Erythroblast (primary cell): Measurements from ENCODE around the gene MTR.
A peak's percentile ranks its signal among the peaks of the same experiment; 100 is the strongest.
"Not testable (repeated sequence)": the region's sequence is repeated elsewhere in the genome, so short reads cannot be mapped to it uniquely, and the experiment has no call there.

ENCODE experiments used
- DNase-seq, 2 experiments: peaks; one replicate each; lab custom pipeline; 2025; lab: John Stamatoyannopoulos, UW
- GATA1 ChIP-seq: IDR thresholded peaks from 2 replicates; pipeline ENCODE4 v1.6.1; 2011; ENCODE audit warnings: low read depth, mild to moderate bottlenecking, control low read depth, low read length, moderate library complexity
- POLR2A ChIP-seq: IDR thresholded peaks from 2 replicates; pipeline ENCODE4 v1.6.1; 2011; ENCODE audit warnings: mild to moderate bottlenecking, low read length

MTR gene

DNA sequence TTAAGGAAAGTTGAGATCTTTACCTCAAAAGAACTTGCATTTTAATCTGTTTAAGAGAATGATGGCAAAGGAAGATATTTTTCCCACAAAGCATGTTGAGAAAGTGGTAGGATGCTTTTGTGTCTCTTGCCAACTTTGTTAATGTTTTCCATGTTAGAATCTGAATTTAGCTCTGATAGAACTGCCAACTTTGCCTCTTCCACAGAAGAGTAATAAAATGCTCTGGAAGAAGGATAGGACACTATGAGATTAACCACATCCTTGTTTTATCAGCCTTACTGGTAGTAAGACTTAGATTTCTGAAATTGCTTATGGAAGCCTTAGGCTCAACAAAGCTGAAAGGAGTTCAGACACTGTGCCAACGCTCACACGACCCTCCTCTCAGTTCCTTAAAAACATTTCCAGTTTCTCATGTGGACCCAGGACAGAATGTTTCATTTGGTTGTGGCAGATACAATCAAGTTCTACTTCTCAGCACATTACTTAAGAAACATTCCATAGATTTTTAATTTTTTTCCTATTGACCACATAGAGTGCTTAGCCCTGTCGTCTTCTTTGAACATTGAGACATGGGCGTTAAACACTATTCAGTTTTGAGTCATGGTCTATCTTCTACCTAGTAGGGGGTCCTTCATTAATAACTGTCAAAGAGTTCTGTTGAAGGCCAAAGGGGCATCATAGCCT, 59.0 kb downstream of the MTR start:
- no peak for DNase-seq
- TF ChIP-seq POLR2A (no peak), GATA1 (no peak)

DNA sequence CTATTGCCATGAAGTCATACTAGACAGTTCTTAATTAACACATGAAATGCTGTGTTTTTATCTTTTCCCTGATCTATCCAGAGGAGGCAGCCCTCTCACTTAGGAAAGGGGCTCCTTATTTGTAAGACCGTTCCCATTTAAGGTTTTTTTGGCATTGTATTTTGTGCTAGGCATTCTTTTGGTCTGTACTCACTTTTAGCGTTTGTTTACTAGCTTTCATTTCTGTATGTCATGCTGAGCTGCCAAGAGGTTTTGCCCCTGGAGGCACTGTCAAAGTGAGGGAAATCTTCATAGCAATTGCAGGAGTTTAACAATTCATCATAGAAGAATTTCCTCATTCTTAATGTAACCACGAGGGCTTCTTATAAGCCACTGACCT, 59.5 kb downstream of the MTR start:
- TF ChIP-seq GATA1, result no peak
- TF ChIP-seq POLR2A, result no peak
- DNase-seq, result no peak

DNA sequence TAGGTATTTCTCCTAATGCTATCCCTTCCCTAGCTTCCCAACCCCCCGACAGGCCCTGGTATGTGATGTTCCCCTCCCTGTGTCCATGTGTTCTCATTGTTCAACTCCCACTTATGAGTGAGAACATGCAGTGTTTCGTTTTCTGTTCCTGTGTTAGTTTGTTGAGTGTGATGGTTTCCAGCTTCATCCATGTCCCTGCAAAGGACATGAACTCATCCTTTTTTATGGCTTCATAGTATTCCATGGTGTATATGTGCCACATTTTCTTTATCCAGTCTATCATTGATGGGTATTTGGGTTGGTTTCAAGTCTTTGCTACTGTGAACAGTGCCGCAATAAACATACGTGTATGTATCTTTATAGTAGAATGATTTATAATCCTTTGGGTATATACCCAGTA, 61.6 kb downstream of the MTR start:
- DNase-seq, result not testable (repeated sequence)

DNA sequence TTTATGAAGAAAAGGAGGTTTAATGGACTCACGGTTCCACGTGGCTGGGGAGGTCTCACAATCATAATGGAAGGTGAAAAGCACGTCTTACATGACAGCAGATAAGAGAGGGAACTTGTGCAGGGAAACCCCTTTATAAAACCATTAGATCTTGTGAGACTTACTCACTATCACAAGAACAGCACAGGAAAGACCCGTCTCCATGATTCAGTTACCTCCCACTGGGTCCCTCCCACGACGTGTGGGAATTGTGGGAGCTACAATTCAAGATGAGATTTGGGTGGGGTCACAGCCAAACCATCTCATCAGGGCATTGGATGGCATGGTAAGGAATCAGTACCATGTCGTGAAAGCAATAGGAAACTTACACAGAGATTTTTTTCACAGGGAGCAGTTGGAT, 63.1 kb downstream of the MTR start:
- TF ChIP-seq GATA1 (no peak), POLR2A (no peak)
- DNase-seq, result no peak

DNA sequence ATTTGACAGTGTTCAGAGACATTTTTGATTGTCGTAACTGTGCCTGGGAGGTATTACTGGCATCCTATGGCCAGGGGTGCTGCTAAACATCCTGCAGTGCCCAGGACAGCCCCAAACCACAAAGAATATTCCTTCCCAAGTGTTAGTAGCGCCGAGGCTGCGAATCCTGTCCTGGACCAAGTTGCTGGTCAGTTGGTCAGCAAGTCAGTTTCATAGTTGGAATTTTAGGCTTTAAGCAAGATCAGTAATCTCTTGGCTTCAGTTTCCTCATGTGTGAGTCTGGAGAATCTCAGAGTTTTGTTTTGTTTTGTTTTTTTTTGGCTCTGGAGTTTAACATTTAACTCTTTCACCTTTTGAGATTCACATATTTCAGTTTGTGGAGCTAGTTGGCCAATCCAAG, 65.0 kb downstream of the MTR start:
- TF ChIP-seq POLR2A, result no peak
- TF ChIP-seq GATA1, result no peak
- DNase-seq, result no peak

DNA sequence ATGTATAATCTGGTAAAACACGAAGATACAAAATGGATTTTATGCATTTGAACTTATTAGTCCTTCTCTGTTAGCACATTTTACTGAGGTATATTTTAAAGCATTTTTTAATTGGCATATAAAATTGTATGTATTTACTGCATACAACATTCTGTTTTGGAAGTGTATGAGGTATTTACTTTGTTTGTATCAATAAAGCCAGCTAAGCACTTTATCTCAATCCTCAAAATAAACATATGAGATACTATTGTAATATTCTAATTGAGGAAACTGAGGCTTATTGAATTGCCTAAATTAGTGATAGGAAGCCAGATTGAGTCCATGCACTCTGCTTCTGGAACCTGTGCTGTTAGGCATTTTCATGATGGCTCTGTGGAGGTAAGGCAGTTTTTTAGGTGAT, 65.6 kb downstream of the MTR start:
- no peak for TF ChIP-seq POLR2A
- DNase-seq, result no peak

DNA sequence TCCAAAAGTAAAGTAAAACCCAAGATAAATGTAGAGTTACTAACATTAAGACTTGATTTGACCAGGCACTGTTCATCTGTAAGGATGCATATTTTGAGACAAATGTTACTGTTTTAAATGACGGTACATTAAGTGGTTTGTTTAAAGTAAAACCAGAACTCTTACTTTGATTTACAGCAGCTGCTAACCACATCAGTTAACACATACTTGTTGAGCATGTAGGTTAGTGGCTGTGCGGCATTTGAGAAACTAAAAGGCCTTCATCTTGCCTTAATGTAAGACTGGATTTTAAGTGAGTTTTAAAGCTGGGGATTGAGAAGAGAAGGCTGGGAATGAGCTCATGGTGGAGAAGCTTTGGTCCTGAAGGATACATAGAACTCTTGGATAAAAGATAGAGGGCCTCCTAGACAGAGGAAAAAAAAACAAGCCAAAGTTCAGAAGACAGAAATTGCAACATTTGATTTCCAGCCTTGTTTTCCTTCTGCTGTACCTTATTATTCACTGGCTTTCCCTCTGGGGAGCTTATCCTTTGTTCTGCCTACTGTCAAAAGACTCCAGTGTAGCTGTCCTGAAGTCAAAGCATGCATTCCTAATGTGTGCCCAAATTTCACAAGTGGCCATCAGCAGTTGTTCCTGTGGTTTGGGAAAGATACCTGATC, 66.6 kb downstream of the MTR start:
- no peak for DNase-seq
- TF ChIP-seq POLR2A (no peak), GATA1 (no peak)

DNA sequence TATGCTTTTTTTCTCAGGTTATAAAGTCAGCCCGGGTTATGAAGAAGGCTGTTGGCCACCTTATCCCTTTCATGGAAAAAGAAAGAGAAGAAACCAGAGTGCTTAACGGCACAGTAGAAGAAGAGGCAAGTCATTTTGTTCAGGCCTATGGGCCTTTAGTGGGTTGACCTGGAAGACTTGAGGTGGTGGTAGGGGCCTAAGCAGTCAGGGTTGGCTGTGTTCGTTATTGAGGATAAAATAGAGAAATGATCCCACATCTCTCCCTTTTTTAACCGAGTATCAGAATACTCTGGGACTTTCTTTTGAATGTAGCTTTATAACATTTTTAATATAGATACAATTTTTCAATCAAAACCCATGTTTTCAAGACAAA, 67.1 kb downstream of the MTR start:
- DNase-seq, result no peak
- TF ChIP-seq GATA1, result no peak
- no peak for TF ChIP-seq POLR2A

DNA sequence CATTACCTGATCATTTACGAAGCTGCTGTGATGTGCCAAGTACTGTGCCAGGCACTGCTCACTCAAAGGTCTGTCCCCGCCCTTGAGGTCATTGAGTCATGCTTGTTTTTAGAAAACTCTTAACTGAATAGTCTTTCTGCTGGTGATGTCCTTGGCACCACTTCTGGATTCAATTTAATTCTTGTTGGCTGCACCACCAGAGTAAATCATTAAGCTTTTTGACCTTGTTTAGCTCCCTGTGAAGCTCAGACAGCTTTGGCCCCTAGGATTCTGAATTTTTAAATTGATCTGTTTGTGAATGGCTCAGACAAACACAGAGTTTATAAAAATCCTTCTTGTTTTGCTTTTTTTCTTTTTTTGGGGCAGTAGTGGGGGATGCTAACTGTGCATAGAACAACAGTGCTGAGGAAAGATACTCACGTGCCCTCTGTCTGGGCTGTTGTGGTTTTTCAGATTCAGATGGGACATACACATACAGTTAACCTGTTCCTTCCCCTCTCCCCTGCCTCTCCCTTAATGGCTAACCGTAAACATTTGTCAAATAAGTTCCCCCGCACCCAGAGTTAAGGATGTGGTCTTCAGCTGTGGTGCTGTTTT, 67.6 kb downstream of the MTR start:
- DNase-seq, result no peak
- TF ChIP-seq GATA1 (no peak), POLR2A (no peak)

DNA sequence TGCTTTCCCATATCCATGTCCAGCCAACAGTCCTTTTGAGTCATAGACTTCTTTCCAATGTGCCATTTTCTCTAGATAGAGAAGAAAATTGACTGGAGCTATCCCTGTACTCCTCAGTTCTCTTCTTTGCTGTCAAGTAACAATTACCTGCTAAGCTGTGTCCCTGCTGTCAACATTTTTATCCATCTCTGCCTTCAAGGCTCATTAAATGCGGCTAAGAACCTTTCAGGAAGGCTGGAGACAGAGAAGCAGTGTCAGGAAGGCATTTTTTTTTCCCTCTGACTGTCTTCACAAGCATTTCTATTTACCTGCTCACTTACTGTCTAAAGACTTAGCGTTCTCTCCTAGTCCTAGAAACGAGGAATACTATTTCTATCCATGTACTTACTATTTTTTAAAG, 69.1 kb downstream of the MTR start:
- TF ChIP-seq GATA1 (no peak), POLR2A (no peak)
- no peak for DNase-seq

DNA sequence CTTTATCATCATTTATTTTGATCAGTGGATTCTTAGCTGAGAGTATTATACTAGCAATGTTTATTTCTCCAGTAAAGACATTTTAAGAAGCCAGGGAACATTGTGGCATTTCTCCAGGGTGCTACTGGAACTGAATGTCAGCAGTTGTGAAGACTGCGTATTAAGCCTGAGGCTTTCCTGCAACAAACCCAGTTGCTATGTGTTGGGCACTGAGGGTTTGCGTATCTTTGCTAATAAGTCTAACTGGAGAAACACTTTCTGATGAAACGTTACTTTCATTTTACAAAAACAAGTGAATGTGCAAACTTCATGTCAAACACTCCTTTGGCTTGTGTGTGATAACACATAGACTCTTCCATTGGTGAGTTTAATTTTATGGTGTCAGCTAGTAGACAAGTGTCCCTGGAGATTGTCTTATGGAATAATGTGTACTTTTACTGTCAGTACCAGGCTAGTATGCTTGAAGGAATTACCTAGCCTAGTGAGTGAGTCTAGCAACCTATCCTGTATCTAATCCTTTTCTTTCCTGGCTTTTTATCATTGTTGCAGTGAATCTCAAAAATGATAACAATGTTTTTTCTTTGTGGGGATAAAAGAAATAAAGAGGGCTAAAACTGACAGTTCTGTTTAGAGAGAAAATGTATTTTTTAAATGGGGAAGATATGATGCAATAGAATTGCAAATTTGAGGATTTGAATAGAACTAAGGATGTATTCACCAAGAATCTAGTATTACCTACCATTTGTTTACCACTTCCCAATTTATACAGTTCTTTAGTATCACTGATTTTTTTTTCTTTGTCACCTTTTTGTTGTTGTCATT, 70.1 kb downstream of the MTR start:
- no peak for TF ChIP-seq GATA1
- no peak for TF ChIP-seq POLR2A
- DNase-seq, result peak in 1 of 2 experiments; percentile 24

DNA sequence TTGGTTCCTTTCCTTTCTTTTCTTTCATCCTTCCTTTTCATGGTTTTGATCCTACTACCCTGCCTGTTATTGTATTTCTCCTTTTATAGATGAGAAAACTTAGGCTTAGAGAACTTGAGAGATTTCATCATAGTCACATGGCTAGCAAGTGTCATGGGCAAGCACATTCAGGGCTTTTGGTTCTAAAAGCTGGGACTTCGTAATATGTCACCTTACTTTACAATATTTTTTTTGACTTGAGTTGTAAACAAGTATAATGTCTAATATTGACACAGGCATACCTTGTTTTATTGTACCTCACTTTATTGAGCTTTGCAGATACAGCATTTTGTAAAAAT, 70.7 kb downstream of the MTR start:
- TF ChIP-seq GATA1, result no peak
- TF ChIP-seq POLR2A, result no peak
- no peak for DNase-seq

DNA sequence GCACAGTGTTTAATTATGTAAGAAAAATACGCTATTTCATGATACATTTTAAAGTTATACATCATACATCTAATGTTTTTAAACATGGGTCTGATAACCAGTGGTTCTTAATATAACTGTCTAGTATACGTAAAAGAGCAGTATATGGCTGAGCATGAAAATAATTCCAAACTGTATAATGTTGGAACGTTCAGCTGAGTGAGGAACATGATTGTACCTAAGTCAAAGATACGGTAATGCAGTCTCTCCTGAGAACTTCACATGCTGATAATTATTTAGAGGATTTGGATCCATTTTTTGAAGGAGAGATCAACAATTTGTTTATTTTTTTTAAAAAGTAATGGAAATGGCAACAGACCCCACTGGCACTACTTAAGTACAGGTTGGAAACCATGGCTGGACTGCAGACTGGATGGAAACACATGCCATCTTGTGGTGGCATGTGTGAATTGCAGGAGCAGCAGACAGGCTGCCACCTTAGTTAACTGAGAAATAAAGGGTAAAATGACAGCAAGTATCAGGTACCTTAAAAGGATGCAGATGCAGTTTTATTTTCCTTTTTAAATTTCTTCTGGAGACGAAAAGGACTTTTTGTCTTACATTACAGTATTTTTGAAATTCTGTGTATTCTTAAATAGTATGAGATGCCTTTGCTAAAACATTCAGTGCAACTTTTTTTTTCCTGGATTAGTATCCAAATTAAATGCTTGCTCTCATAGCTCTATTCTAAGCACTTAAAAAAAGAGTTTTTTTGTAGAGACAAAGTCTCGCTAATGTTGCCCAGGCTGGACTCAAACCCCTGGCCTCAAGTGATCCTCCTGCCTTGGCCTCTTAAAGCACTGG, 73.8 kb downstream of the MTR start:
- DNase-seq, result peak; percentile 77 to 85
- no peak for TF ChIP-seq POLR2A
- TF ChIP-seq GATA1, result no peak
